Measurements from ENCODE around the gene DYNLL2. TPM values are rescaled to one million over a fixed set of nuclear protein-coding genes. Genes with fewer than 3 reads are reported as not detected.
"Not testable (repeated sequence)": the region's sequence is repeated elsewhere in the genome, so short reads cannot be mapped to it uniquely, and the experiment has no call there.

DYNLL2 gene
- total RNA-seq, 1 experiment from 2014 or later: 38.7 TPM

DNA sequence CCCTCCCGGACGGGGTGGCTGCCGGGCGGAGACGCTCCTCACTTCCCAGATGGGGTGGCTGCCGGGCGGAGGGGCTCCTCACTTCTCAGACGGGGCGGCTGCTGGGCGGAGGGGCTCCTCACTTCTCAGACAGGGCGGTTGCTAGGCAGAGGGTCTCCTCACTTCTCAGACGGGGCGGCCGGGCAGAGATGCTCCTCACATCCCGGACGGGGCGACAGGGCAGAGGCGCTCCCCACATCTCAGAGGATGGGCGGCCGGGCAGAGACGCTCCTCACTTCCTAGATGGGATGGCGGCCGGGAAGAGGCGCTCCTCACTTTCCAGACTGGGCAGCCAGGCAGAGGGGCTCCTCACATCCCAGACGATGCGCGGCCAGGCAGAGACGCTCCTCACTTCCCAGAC is 8.8 kb upstream of the DYNLL2 start:
- not testable (repeated sequence) for H2BK20ac ChIP-seq (ENCODE audit: low read depth, low read length, poor library complexity, severe bottlenecking); H3K4me3 Mint-ChIP-seq; H3K23ac ChIP-seq (ENCODE audit: insufficient read length, low read depth, low read length); H3T11ph ChIP-seq (ENCODE audit: low read length); H4K20me1 ChIP-seq (ENCODE audit: control insufficient read depth, insufficient read depth, insufficient read length); H3K9me3 ChIP-seq (ENCODE audit: control insufficient read depth, low read depth, low read length); H2BK12ac ChIP-seq (ENCODE audit: insufficient read length, low read depth, low read length); H3K9me3 Mint-ChIP-seq; H3K23me2 ChIP-seq (ENCODE audit: insufficient read length, low read depth, low read length, poor library complexity, severe bottlenecking); H3K27ac ChIP-seq (ENCODE audit: insufficient read length, low read depth, low read length); H2BK5ac ChIP-seq (ENCODE audit: insufficient read length, low read length); H4K5ac ChIP-seq (ENCODE audit: insufficient read length, low read depth, low read length); H3K4me1 ChIP-seq (ENCODE audit: insufficient read depth, low read length); H3K79me2 ChIP-seq (ENCODE audit: insufficient read depth, low read length); DNase-seq; H3K56ac ChIP-seq (ENCODE audit: insufficient read length, low read depth, low read length); H3K79me1 ChIP-seq (ENCODE audit: insufficient read depth, low read depth, low read length, poor library complexity, severe bottlenecking); H4K91ac ChIP-seq (ENCODE audit: insufficient read length, low read depth, low read length); H3K36me3 Mint-ChIP-seq (ENCODE audit: insufficient read depth in 1 of 3, low read depth in 3 of 3); H3K27me3 ChIP-seq (ENCODE audit: insufficient read depth, low read length); H3K18ac ChIP-seq (ENCODE audit: insufficient read length, low read depth, low read length); H3K4me2 ChIP-seq (ENCODE audit: insufficient read depth, insufficient read length, low read length); H3K14ac ChIP-seq (ENCODE audit: insufficient read depth, low read length); H2AK5ac ChIP-seq (ENCODE audit: insufficient read length, low read length); H2AFZ ChIP-seq (ENCODE audit: low read length); H3K9ac ChIP-seq (ENCODE audit: extremely low read depth, insufficient read length, low read length); H3K4me1 Mint-ChIP-seq; H3K27ac Mint-ChIP-seq; H4K8ac ChIP-seq (replicated peaks; ENCODE audit: insufficient read length, low read depth, low read length); H3K4ac ChIP-seq (ENCODE audit: low read depth, low read length); H2BK15ac ChIP-seq (ENCODE audit: low read depth, low read length); H2BK120ac ChIP-seq (ENCODE audit: low read depth, low read length, poor library complexity, severe bottlenecking)
- H3K27me3 Mint-ChIP-seq (ENCODE audit: low read depth): peaks cover 37% of the 10 kb centered on the region
- WGBS (ENCODE audit: extremely low coverage, insufficient read length, low lambda C conversion rate): no CpG with 5 or more reads among the region's 28 CpGs

All from H9 (cell line).